SK-N-SH (cell line): ENCODE data around the gene ISG20. TPM values are rescaled to one million over a fixed set of nuclear protein-coding genes. Genes with fewer than 3 reads are reported as not detected.

Source experiments
- CTCF ChIA-PET: fragments of 300-600, 350-600 bp; formaldehyde crosslinking; extraction: SDS; loops from one replicate; lab custom pipeline; 2021; lab: Yijun Ruan, JAX
- POLR2A ChIA-PET: fragments of 350-600 bp; sonication (Branson Sonifier 250); formaldehyde crosslinking; extraction: SDS; loops from one replicate; lab custom pipeline; 2020; ENCODE audit warnings: antibody characterized with exemption, inconsistent platforms; lab: Yijun Ruan, JAX
- DNase-seq: peaks from one replicate; pipeline ENCODE4 v3.0.0; 2012
- H2AFZ ChIP-seq: fragments of 200-600 bp; sonication (generic); 2 replicates; pipeline ENCODE4 v1.8.1; 2016; ENCODE audit warnings: antibody characterized with exemption, mild to moderate bottlenecking, low read depth
- H3F3A ChIP-seq: fragments of 200-600 bp; sonication (generic); replicated peaks from 2 replicates; pipeline ENCODE3; 2016; ENCODE audit warnings: antibody characterized with exemption, mild to moderate bottlenecking; ENCODE audit not compliant: insufficient read depth
- H3K27ac ChIP-seq, 2 experiments: fragments of 200-500 bp in 1 of 2; fragments of 200-600 bp in 1 of 2; sonication (Bioruptor generic) in 1 of 2; sonication (generic), shearing (Covaris generic) in 1 of 2; 2 replicates each; pipeline versions ENCODE4 v1.5.1 to v1.6.1; 2014 to 2016; ENCODE audit warnings: low read depth in 2 of 2, inconsistent platforms in 1 of 2, low read length in 1 of 2, mild to moderate bottlenecking in 1 of 2, mixed read lengths in 1 of 2
- H3K27me3 ChIP-seq: fragments of 200-600 bp; sonication (generic), shearing (Covaris generic); 2 replicates; pipeline ENCODE4 v1.6.1; 2016; ENCODE audit warnings: mixed run types; ENCODE audit not compliant: insufficient read depth
- H3K36me3 ChIP-seq, 2 experiments: fragments of 200-500 bp in 1 of 2; fragments of 200-600 bp in 1 of 2; sonication (Bioruptor generic) in 1 of 2; sonication (generic) in 1 of 2; replicated peaks in 1 of 2; 2 replicates each; pipeline versions ENCODE3 to v1.5.1; 2014 to 2016; ENCODE audit warnings: low read length in 1 of 2, mild to moderate bottlenecking in 1 of 2; ENCODE audit not compliant: insufficient read depth in 2 of 2, control insufficient read depth in 1 of 2
- H3K4me1 ChIP-seq, 2 experiments: fragments of 200-500 bp in 1 of 2; fragments of 200-600 bp in 1 of 2; sonication (Bioruptor generic) in 1 of 2; sonication (generic), shearing (Covaris generic) in 1 of 2; 2 replicates each; pipeline versions ENCODE4 v1.5.1 to v1.6.1; 2014 to 2016; ENCODE audit warnings: low read depth in 1 of 2, low read length in 1 of 2, mixed run types in 1 of 2; ENCODE audit not compliant: insufficient read depth in 2 of 2, control insufficient read depth in 1 of 2
- H3K4me2 ChIP-seq: fragments of 200-600 bp; sonication (generic), shearing (Covaris generic); 2 replicates; pipeline ENCODE4 v1.6.1; 2017; ENCODE audit warnings: mixed run types
- H3K4me3 ChIP-seq, 2 experiments: fragments of 200-500 bp in 1 of 2; fragments of 200-600 bp in 1 of 2; sonication (Bioruptor generic) in 1 of 2; sonication (generic), shearing (Covaris generic) in 1 of 2; 2 replicates each; pipeline versions ENCODE4 v1.5.1 to v1.8.1; 2014 to 2016; ENCODE audit warnings: low read depth in 2 of 2, inconsistent platforms in 1 of 2, low read length in 1 of 2, mild to moderate bottlenecking in 1 of 2, mixed read lengths in 1 of 2, moderate library complexity in 1 of 2
- H3K79me2 ChIP-seq: fragments of 200-600 bp; sonication (generic); 2 replicates; pipeline ENCODE4 v1.8.1; 2017; ENCODE audit warnings: mild to moderate bottlenecking; ENCODE audit not compliant: insufficient read depth
- H3K9ac ChIP-seq: fragments of 200-600 bp; sonication (generic); 2 replicates; pipeline ENCODE4 v1.6.1; 2017; ENCODE audit warnings: mixed run types
- H3K9me2 ChIP-seq: fragments of 200-600 bp; sonication (generic); 2 replicates; pipeline ENCODE4 v1.6.1; 2017; ENCODE audit warnings: mixed run types
- H3K9me3 ChIP-seq: fragments of 200-600 bp; sonication (generic); 2 replicates; pipeline ENCODE4 v1.6.1; 2017; ENCODE audit warnings: mixed run types, mild to moderate bottlenecking, moderate library complexity
- H4K20me1 ChIP-seq: fragments of 200-600 bp; sonication (generic); 2 replicates; pipeline ENCODE4 v1.6.1; 2017; ENCODE audit warnings: mild to moderate bottlenecking, mixed run types; ENCODE audit not compliant: insufficient read depth
- GATA2 ChIP-seq: sonication (generic); formaldehyde crosslinking; IDR thresholded peaks from 2 replicates; pipeline ENCODE4 v1.5.0; 2020; ENCODE audit warnings: mild to moderate bottlenecking, missing genetic modification reagents
- MEF2A ChIP-seq: IDR thresholded peaks from 2 replicates; pipeline ENCODE4 v1.4.0; 2012; ENCODE audit warnings: low read depth, borderline replicate concordance
- MXI1 ChIP-seq: IDR thresholded peaks from 2 replicates; pipeline ENCODE4 v1.6.1; 2012; ENCODE audit warnings: mild to moderate bottlenecking, low read depth, low read length, improper control_type of control experiment
- NFIC ChIP-seq: IDR thresholded peaks from 2 replicates; pipeline ENCODE4 v1.4.0; 2012; ENCODE audit warnings: borderline replicate concordance
- RAD21 ChIP-seq: IDR thresholded peaks from 2 replicates; pipeline ENCODE4 v1.6.1; 2012; ENCODE audit warnings: mild to moderate bottlenecking, low read length
- RXRA ChIP-seq: IDR thresholded peaks from 2 replicates; pipeline ENCODE4 v1.4.0; 2012; ENCODE audit warnings: low read depth, mild to moderate bottlenecking, borderline replicate concordance
- TAF1 ChIP-seq: IDR thresholded peaks from 2 replicates; pipeline ENCODE4 v1.6.1; 2012; ENCODE audit warnings: low read depth, mild to moderate bottlenecking, low read length, moderate library complexity, borderline replicate concordance
- YY1 ChIP-seq: IDR thresholded peaks from 2 replicates; pipeline ENCODE4 v1.4.0; 2012; ENCODE audit warnings: low read depth, mild to moderate bottlenecking
- WGBS: methylation state at CpG from one replicate; pipeline ENCODE4 v1.1.6; 2017; ENCODE audit warnings: low lambda C conversion rate; 5-methylcytosine and 5-hydroxymethylcytosine counted together
- polyA plus RNA-seq, 3 experiments: library from polyadenylated mRNA; depleted of rRNA; stranded (reverse); fragments of >200 nt; gene quantifications; 2 replicates each; pipeline ENCODE4 v1.2.3, GENCODE V29; 2012

The ISG20 gene
- polyA plus RNA-seq, 1 of the 3 experiments (the other 2 are of a cell fraction) = 2.0 TPM

DNA sequence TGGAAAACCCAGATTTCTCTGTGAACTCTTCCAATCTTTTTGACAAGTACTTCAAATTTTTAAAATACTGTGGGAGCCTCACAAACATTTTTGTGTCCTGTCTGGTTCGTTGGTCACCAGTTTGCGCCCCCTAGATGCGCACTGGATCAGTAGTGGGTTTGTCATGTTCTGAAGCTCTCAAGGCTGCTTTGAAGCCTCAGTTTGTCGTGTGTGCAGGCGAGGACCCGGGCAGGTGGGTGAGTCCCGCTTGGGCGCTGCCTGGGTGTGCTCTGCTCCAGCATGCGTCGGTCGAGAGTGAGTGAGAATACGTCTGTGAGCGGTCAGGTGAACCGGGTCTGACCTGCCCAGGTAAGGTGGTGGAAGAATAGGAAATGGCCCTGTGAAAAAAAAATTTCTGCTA, 34.9 kb upstream of the ISG20 start:
- peaks cover 0 to 15% of the 10 kb centered on the region in 2 experiments; a peak in 1 of 4 replicates for H3K4me1 ChIP-seq
- no peaks in the 10 kb centered on the region for H3K9me3 ChIP-seq
- no peak overlapping the region for H2AFZ ChIP-seq
- H3K9ac ChIP-seq = no peak overlapping the region
- no peak for TF ChIP-seq GATA2 (CRISPR knock-in tag)
- peak; percentile 21; the same call in 1 of the 2 replicates for TF ChIP-seq RAD21
- TF ChIP-seq RXRA = no peak
- peaks cover 24% of the 10 kb centered on the region for H3K27me3 ChIP-seq
- no peak for DNase-seq
- H3K79me2 ChIP-seq = no peaks in the 10 kb centered on the region
- no peak overlapping the region; a peak in 1 of 4 replicates for H3K27ac ChIP-seq
- H3K4me2 ChIP-seq = no peak overlapping the region
- H3K36me3 ChIP-seq = no peaks in the 10 kb centered on the region
- ChIA-PET POLR2A (interaction anchor here (1.5 to 1.6 kb wide), 2 partner anchors 17 to 32 kb away, joined by 7 to 11 read pairs; no protein-coding TSS in a partner anchor), CTCF (interaction anchor here (1.1 to 2.3 kb wide), 5 partner anchors 12 to 126 kb away, joined by 3 to 12 read pairs (median 6); no protein-coding TSS in a partner anchor)
- H3F3A ChIP-seq = no peaks in the 10 kb centered on the region
- H4K20me1 ChIP-seq = no peaks in the 10 kb centered on the region
- H3K9me2 ChIP-seq = no peaks in the 10 kb centered on the region
- WGBS = 9% methylated on average over 14 of the region's 14 CpGs
- H3K4me3 ChIP-seq = peak overlapping the region in 1 of 2 experiments; percentile 48; a peak in 2 of 4 replicates

DNA sequence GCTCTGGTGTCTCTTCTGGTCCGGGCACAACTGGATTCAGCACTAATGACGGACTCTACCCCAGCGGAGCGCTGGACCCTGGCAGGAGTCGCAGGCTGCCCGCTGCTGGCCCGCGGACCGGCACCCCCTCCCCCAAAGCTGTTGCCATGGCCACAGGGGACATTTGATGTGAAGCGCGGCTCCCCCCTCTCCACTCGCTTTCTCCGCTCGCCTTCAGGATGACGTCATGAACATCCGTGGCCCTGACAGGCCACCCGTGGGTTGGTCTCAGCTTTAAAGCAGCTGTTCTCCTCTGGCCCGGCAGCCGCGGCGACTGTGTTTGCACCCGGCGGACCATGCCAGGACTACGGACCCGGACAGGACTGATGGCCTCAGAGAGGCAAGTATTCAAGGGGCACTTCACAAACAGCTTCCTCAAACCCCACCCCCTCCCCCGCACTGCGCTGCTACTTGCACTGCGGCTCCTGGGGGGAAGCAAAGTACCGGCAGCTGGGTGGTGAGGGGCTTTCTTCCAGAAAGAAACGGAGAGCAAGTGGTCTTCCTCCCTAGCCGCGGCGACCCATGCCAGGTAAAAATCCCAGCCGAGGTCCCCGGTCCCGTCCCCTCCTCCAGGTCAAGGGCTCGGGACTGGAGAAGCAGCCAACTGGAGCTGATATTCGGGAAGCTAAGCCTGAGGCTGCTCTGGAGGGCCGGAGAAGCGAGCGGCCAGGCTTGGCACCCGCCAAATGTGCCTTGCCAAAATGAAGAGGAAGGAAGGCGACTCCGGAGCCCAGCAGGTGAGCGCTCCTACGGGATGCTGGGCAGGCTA, 34.2 kb upstream of the ISG20 start:
- Histone ChIP-seq H2AFZ (no peak overlapping the region), H3K79me2 (no peaks in the 10 kb centered on the region), H3K27ac (no peak overlapping the region; a peak in 1 of 4 replicates), H3K9me2 (no peaks in the 10 kb centered on the region)
- peak; percentile 73 for DNase-seq
- TF ChIP-seq RAD21 (no peak), MXI1 (0 out of 2 replicates have a peak, but pooled peaks have one; percentile 20), YY1 (no peak), TAF1 (no peak), NFIC (no peak), MEF2A (no peak)
- TF ChIP-seq, all 33 proteins: peak for 1
- WGBS = 3% methylated on average over 26 of the region's 46 CpGs
- CTCF ChIA-PET = interaction anchor here (1.0 to 2.3 kb wide), 8 partner anchors 10 to 126 kb away, joined by 3 to 12 read pairs (median 5); no protein-coding TSS in a partner anchor
- H3K9me3 ChIP-seq = no peaks in the 10 kb centered on the region
- H3K27me3 ChIP-seq = peaks cover 24% of the 10 kb centered on the region
- no peak overlapping the region for H3K9ac ChIP-seq
- POLR2A ChIA-PET = interaction anchor here (1.5 to 1.6 kb wide), 2 partner anchors 18 to 32 kb away, joined by 7 to 11 read pairs; no protein-coding TSS in a partner anchor
- H3F3A ChIP-seq = no peaks in the 10 kb centered on the region
- peaks cover 0 to 15% of the 10 kb centered on the region in 2 experiments; a peak in 1 of 4 replicates for H3K4me1 ChIP-seq
- H3K4me3 ChIP-seq = peak overlapping the region in 1 of 2 experiments; percentile 48; a peak in 2 of 4 replicates
- H3K4me2 ChIP-seq = peak overlapping the region; percentile 59; the same call in 1 of the 2 replicates
- H4K20me1 ChIP-seq = no peaks in the 10 kb centered on the region
- H3K36me3 ChIP-seq = no peaks in the 10 kb centered on the region
